IMR-90 (cell line): ENCODE measurements around the gene ZNF277. TPM values are rescaled to one million over a fixed set of nuclear protein-coding genes. Genes with fewer than 3 reads are reported as not detected.

Source experiments
- ATAC-seq: fragments of 200-7000 bp; cut with Tn5 transposase; 2 replicates; pipeline ENCODE4 v1.9.1; 2020; ENCODE audit warnings: low read depth, mild to moderate bottlenecking, moderate library complexity
- BruUV-seq: library from RNA; stranded (reverse); fragments of 400-500 nt; replicated peaks from 2 replicates; lab custom pipeline; 2021; lab: Mats Ljungman, UMichigan
- CTCF ChIA-PET: fragments of 300-600 bp; formaldehyde crosslinking; extraction: SDS; loops from one replicate; lab custom pipeline; 2021; ENCODE audit warnings: antibody characterized with exemption; lab: Yijun Ruan, JAX
- POLR2A ChIA-PET: fragments of 300-600 bp; sonication (Branson Sonifier 250); formaldehyde crosslinking; loops from one replicate; lab custom pipeline; 2022; ENCODE audit warnings: antibody characterized with exemption; ENCODE audit not compliant: unreplicated experiment; lab: Charles Lee
- DNase-seq: peaks from one replicate; pipeline ENCODE4 v3.0.0; 2013
- H2AFZ ChIP-seq: replicated peaks from 2 replicates; pipeline ENCODE3; 2013; ENCODE audit warnings: low read length, mild to moderate bottlenecking; ENCODE audit not compliant: poor library complexity
- H2AK5ac ChIP-seq: 2 replicates; pipeline ENCODE4 v1.6.1; 2013; ENCODE audit warnings: low read depth, low read length, inconsistent platforms
- H2AK9ac ChIP-seq: replicated peaks from 2 replicates; pipeline ENCODE3; 2013; ENCODE audit warnings: mild to moderate bottlenecking, low read depth, low read length, moderate library complexity; ENCODE audit not compliant: poor library complexity
- H2BK120ac ChIP-seq: 2 replicates; pipeline ENCODE4 v1.6.1; 2013; ENCODE audit warnings: low read depth, low read length, inconsistent platforms
- H2BK15ac ChIP-seq: 3 replicates; pipeline ENCODE4 v1.6.1; 2013; ENCODE audit warnings: low read depth, low read length, inconsistent platforms
- H2BK20ac ChIP-seq: 2 replicates; pipeline ENCODE4 v1.6.1; 2013; ENCODE audit warnings: low read depth, mild to moderate bottlenecking, inconsistent platforms, low read length, moderate library complexity
- H2BK5ac ChIP-seq: 2 replicates; pipeline ENCODE4 v1.6.1; 2013; ENCODE audit warnings: mild to moderate bottlenecking, low read depth, low read length, inconsistent platforms; ENCODE audit not compliant: poor library complexity, severe bottlenecking
- H3K14ac ChIP-seq: replicated peaks from 2 replicates; pipeline ENCODE4 v1.6.1; 2013; ENCODE audit warnings: low read depth, low read length, inconsistent platforms
- H3K18ac ChIP-seq: 2 replicates; pipeline ENCODE4 v1.6.1; 2013; ENCODE audit warnings: low read depth, low read length, control low read depth
- H3K23ac ChIP-seq: 2 replicates; pipeline ENCODE4 v1.6.1; 2013; ENCODE audit warnings: low read depth, low read length, inconsistent platforms
- H3K27ac ChIP-seq: 2 replicates; pipeline ENCODE4 v1.5.1; 2013; ENCODE audit warnings: mild to moderate bottlenecking, control low read depth, low read length; ENCODE audit not compliant: insufficient read depth
- H3K27me3 ChIP-seq: 2 replicates; pipeline ENCODE4 v1.6.1; 2013; ENCODE audit warnings: low read length; ENCODE audit not compliant: control insufficient read depth, insufficient read depth
- H3K36me3 ChIP-seq: 2 replicates; pipeline ENCODE4 v1.6.1; 2013; ENCODE audit warnings: low read length, mixed read lengths; ENCODE audit not compliant: control insufficient read depth, insufficient read depth
- H3K4ac ChIP-seq: 2 replicates; pipeline ENCODE4 v1.6.1; 2013; ENCODE audit warnings: low read depth, low read length, inconsistent platforms
- H3K4me1 ChIP-seq: 2 replicates; pipeline ENCODE4 v1.6.1; 2013; ENCODE audit warnings: low read length, mixed read lengths; ENCODE audit not compliant: control insufficient read depth, insufficient read depth
- H3K4me2 ChIP-seq: 2 replicates; pipeline ENCODE4 v1.6.1; 2013; ENCODE audit warnings: low read depth, mild to moderate bottlenecking, control low read depth, low read length, moderate library complexity
- H3K4me3 ChIP-seq: 2 replicates; pipeline ENCODE4 v1.5.1; 2013; ENCODE audit warnings: low read depth, mild to moderate bottlenecking, control low read depth, low read length, moderate library complexity; ENCODE audit not compliant: insufficient read depth
- H3K56ac ChIP-seq: 2 replicates; pipeline ENCODE4 v1.6.1; 2013; ENCODE audit warnings: low read length, inconsistent platforms; ENCODE audit not compliant: insufficient read depth; ENCODE audit errors: extremely low read depth
- H3K79me1 ChIP-seq, 2 experiments: 2 replicates each; pipeline ENCODE4 v1.6.1; 2013; ENCODE audit warnings: low read length in 2 of 2, inconsistent platforms in 1 of 2, low read depth in 1 of 2
- H3K9ac ChIP-seq: 2 replicates; pipeline ENCODE4 v1.6.1; 2013; ENCODE audit warnings: low read depth, low read length, control low read depth
- H3K9me1 ChIP-seq: 2 replicates; pipeline ENCODE4 v1.6.1; 2013; ENCODE audit warnings: low read length, inconsistent platforms; ENCODE audit not compliant: insufficient read depth
- H3K9me3 ChIP-seq: 2 replicates; pipeline ENCODE4 v1.6.1; 2013; ENCODE audit warnings: low read length; ENCODE audit not compliant: control insufficient read depth, insufficient read depth
- H4K20me1 ChIP-seq: 2 replicates; pipeline ENCODE4 v1.6.1; 2013; ENCODE audit warnings: low read length, inconsistent platforms; ENCODE audit not compliant: insufficient read depth
- H4K5ac ChIP-seq: 2 replicates; pipeline ENCODE4 v1.6.1; 2013; ENCODE audit warnings: mild to moderate bottlenecking, low read depth, low read length, control low read depth
- H4K8ac ChIP-seq, 2 experiments: 2 replicates each; pipeline ENCODE4 v1.6.1; 2013; ENCODE audit warnings: low read depth in 2 of 2, low read length in 2 of 2, control low read depth in 1 of 2, inconsistent platforms in 1 of 2
- H4K91ac ChIP-seq: 2 replicates; pipeline ENCODE4 v1.6.1; 2013; ENCODE audit warnings: low read depth, low read length, inconsistent platforms; ENCODE audit not compliant: insufficient read depth
- BHLHE40 ChIP-seq: fragments of 150-350 bp; IDR thresholded peaks from 2 replicates; pipeline ENCODE4 v1.6.1; 2016; ENCODE audit warnings: mild to moderate bottlenecking, low read depth, low read length
- CEBPB ChIP-seq: IDR thresholded peaks from 2 replicates; pipeline ENCODE4 v1.6.1; 2012; ENCODE audit warnings: low read depth, low read length, improper control_type of control experiment
- CHD1 ChIP-seq: IDR thresholded peaks from 2 replicates; pipeline ENCODE4 v1.6.1; 2012; ENCODE audit warnings: low read depth, low read length, improper control_type of control experiment
- ELK1 ChIP-seq: fragments of 150-350 bp; IDR thresholded peaks from 2 replicates; pipeline ENCODE4 v1.6.1; 2016; ENCODE audit warnings: low read depth, mild to moderate bottlenecking, low read length, moderate library complexity, borderline replicate concordance
- FOS ChIP-seq: fragments of 150-350 bp; IDR thresholded peaks from 2 replicates; pipeline ENCODE4 v1.6.1; 2016; ENCODE audit warnings: low read depth, low read length
- MAFK ChIP-seq: IDR thresholded peaks from 2 replicates; pipeline ENCODE4 v1.6.1; 2012; ENCODE audit warnings: low read depth, low read length, improper control_type of control experiment
- MAZ ChIP-seq: IDR thresholded peaks from 2 replicates; pipeline ENCODE4 v1.6.1; 2012; ENCODE audit warnings: low read depth, mild to moderate bottlenecking, low read length, improper control_type of control experiment, moderate library complexity, borderline replicate concordance
- MXI1 ChIP-seq: IDR thresholded peaks from 2 replicates; pipeline ENCODE4 v1.6.1; 2012; ENCODE audit warnings: low read depth, mild to moderate bottlenecking, low read length, moderate library complexity, borderline replicate concordance
- NFE2L2 ChIP-seq: fragments of 150-350 bp; IDR thresholded peaks from 2 replicates; pipeline ENCODE4 v1.6.1; 2016; ENCODE audit warnings: low read depth, mild to moderate bottlenecking, low read length
- POLR2A ChIP-seq: IDR thresholded peaks from 2 replicates; pipeline ENCODE4 v1.6.1; 2012; ENCODE audit warnings: mild to moderate bottlenecking, low read depth, low read length
- RAD21 ChIP-seq: IDR thresholded peaks from 2 replicates; pipeline ENCODE4 v1.6.1; 2012; ENCODE audit warnings: low read length, improper control_type of control experiment
- RCOR1 ChIP-seq: IDR thresholded peaks from 2 replicates; pipeline ENCODE4 v1.6.1; 2012; ENCODE audit warnings: mild to moderate bottlenecking, low read length, improper control_type of control experiment; ENCODE audit not compliant: insufficient replicate concordance
- RFX5 ChIP-seq: IDR thresholded peaks from 2 replicates; pipeline ENCODE4 v1.8.0; 2012; ENCODE audit warnings: low read depth, mild to moderate bottlenecking, low read length, moderate library complexity
- SMC3 ChIP-seq: fragments of 150-350 bp; IDR thresholded peaks from 2 replicates; pipeline ENCODE4 v1.6.1; 2016; ENCODE audit warnings: low read depth, mild to moderate bottlenecking, antibody characterized with exemption, low read length, moderate library complexity
- USF2 ChIP-seq: fragments of 150-350 bp; IDR thresholded peaks from 2 replicates; pipeline ENCODE4 v1.6.1; 2017; ENCODE audit warnings: mild to moderate bottlenecking, antibody characterized with exemption, low read length, low read depth
- WGBS, 2 experiments: methylation state at CpG; one replicate each; pipeline versions ENCODE4 v1.1.5 to v1.1.7; 2013; ENCODE audit warnings: missing lambda C conversion rate in 2 of 2; ENCODE audit not compliant: insufficient read length in 1 of 2; ENCODE audit errors: extremely low coverage in 2 of 2; 5-methylcytosine and 5-hydroxymethylcytosine counted together
- dilution Hi-C: fragments of 300-500 bp; cut with HindIII; formaldehyde crosslinking; loops from one replicate; pipeline ENCODE4 v1.14.3; 2018; ENCODE audit warnings: low sequenced_read_pairs; ENCODE audit not compliant: unreplicated experiment
- in situ Hi-C: fragments of 300-500 bp; cut with MboI; formaldehyde crosslinking; loops from 3 replicates; pipeline ENCODE4 v1.14.3; 2019; ENCODE audit warnings: low sequenced_read_pairs, inconsistent platforms, mixed read lengths
- intact Hi-C: fragments of 100-400 bp; cut with micrococcal nuclease; formaldehyde crosslinking; loops from 2 replicates; pipeline ENCODE4 v1.10.0; 2022
- polyA plus RNA-seq, 3 experiments: library from polyadenylated mRNA; depleted of rRNA; stranded (reverse); fragments of >200 nt; gene quantifications; 2 replicates each; pipeline ENCODE4 v1.2.3, GENCODE V29; 2012; ENCODE audit warnings: low replicate concordance in 1 of 3
- total RNA-seq: library from RNA; depleted of rRNA; stranded (reverse); fragments of >200 nt; gene quantifications from 2 replicates; pipeline ENCODE4 v1.2.3, GENCODE V29; 2012
- TF ChIP-seq, protein P1 (sequence below): conservative IDR thresholded peaks from 2 replicates; pipeline ENCODE4 v1.5.1; 2012; ENCODE audit warnings: mild to moderate bottlenecking, low read depth, low read length, improper control_type of control experiment

Gene ZNF277
- total and polyA plus RNA-seq, 2 of the 4 experiments (the other 2 are of a cell fraction) = 7.3 to 21.3 TPM

- BruUV-seq = no TSS peak
- H3K23ac ChIP-seq = no peak overlapping the region; the same call in 1 of the 2 replicates
- H2BK15ac ChIP-seq = no peak overlapping the region
- H2BK120ac ChIP-seq = no peak overlapping the region
- intact Hi-C loops = loop anchor here (5.0 to 10.0 kb wide), 2 partner anchors 59 to 217 kb away; no protein-coding TSS in a partner anchor
- H3K18ac ChIP-seq = no peak overlapping the region
- TF ChIP-seq SMC3 (no peak), ELK1 (no peak), FOS (no peak), POLR2A (no peak), RAD21 (no peak), MAZ (no peak), RFX5 (no peak), MAFK (no peak), NFE2L2 (no peak), USF2 (no peak), CHD1 (no peak), CEBPB (no peak), MXI1 (no peak), BHLHE40 (no peak), RCOR1 (no peak)
- TF ChIP-seq, protein P1, sequence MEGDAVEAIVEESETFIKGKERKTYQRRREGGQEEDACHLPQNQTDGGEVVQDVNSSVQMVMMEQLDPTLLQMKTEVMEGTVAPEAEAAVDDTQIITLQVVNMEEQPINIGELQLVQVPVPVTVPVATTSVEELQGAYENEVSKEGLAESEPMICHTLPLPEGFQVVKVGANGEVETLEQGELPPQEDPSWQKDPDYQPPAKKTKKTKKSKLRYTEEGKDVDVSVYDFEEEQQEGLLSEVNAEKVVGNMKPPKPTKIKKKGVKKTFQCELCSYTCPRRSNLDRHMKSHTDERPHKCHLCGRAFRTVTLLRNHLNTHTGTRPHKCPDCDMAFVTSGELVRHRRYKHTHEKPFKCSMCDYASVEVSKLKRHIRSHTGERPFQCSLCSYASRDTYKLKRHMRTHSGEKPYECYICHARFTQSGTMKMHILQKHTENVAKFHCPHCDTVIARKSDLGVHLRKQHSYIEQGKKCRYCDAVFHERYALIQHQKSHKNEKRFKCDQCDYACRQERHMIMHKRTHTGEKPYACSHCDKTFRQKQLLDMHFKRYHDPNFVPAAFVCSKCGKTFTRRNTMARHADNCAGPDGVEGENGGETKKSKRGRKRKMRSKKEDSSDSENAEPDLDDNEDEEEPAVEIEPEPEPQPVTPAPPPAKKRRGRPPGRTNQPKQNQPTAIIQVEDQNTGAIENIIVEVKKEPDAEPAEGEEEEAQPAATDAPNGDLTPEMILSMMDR = no peak
- H3K4me1 ChIP-seq = peaks cover 3% of the 10 kb centered on the region; the same call in 1 of the 2 replicates
- POLR2A ChIA-PET = no interaction called here
- H3K4me3 ChIP-seq = no peak overlapping the region
- H3K27ac ChIP-seq = no peak overlapping the region
- no peak overlapping the region for H4K8ac ChIP-seq
- no peak overlapping the region for H3K4me2 ChIP-seq
- no peak overlapping the region for H2AK9ac ChIP-seq
- ATAC-seq (no peak), DNase-seq (peak; percentile 86)
- CTCF ChIA-PET = no interaction called here
- in situ Hi-C loops = loop anchor here (10.0 to 25.0 kb wide), 2 partner anchors 213 to 439 kb away; no protein-coding TSS in a partner anchor
- H2BK5ac ChIP-seq = no peak overlapping the region
- no peaks in the 10 kb centered on the region for H3K27me3 ChIP-seq
- no CpG with 5 or more reads among the region's 6 CpGs for WGBS, 2 experiments
- H3K9me1 ChIP-seq = no peaks in the 10 kb centered on the region
- H3K14ac ChIP-seq = 0 out of 2 replicates have a peak overlapping the region, but pooled peaks have one; percentile 14
- H3K4ac ChIP-seq = no peak overlapping the region
- no peaks in the 10 kb centered on the region for H4K20me1 ChIP-seq
- dilution Hi-C loops = no loop called here
- H2BK20ac ChIP-seq = no peak overlapping the region
- H4K91ac ChIP-seq = no peak overlapping the region
- H3K56ac ChIP-seq = no peak overlapping the region
- no peak overlapping the region for H4K5ac ChIP-seq
- H3K79me1 ChIP-seq = peaks cover 28 to 52% of the 10 kb centered on the region in 2 experiments
- no peak overlapping the region for H2AFZ ChIP-seq
- H2AK5ac ChIP-seq = no peak overlapping the region
- H3K9me3 ChIP-seq = no peaks in the 10 kb centered on the region
- no peaks in the 10 kb centered on the region for H3K36me3 ChIP-seq
- H3K9ac ChIP-seq = no peak overlapping the region
Measured at GRCh38 chr7:112201411-112201810, 5.1 kb upstream of the ZNF277 start.
